Fibroblast of mammary gland (primary cell): ENCODE data around the gene GSTA2.

Experiments
- DNase-seq: peaks from one replicate; pipeline ENCODE4 v3.0.0-alpha.2; 2010; ENCODE audit warnings: low read depth
- H3K4me3 ChIP-seq: 2 replicates; pipeline ENCODE4 v1.5.1; 2011; ENCODE audit warnings: low read depth, mild to moderate bottlenecking, low read length, moderate library complexity; ENCODE audit not compliant: control insufficient read depth
- CTCF ChIP-seq: conservative IDR thresholded peaks from 2 replicates; pipeline ENCODE4 v1.5.1; 2011; ENCODE audit warnings: low read depth, low read length, inconsistent platforms; ENCODE audit not compliant: control insufficient read depth, insufficient read depth

GSTA2 gene

GRCh38 chr6:52704060-52704459, 59.2 kb downstream of the GSTA2 start:
- no peak for DNase-seq
- H3K4me3 ChIP-seq = no peak overlapping the region
- TF ChIP-seq CTCF = no peak
